Keratinocyte (primary cell): ENCODE results near the gene CLCN7. TPM values are rescaled to one million over a fixed set of nuclear protein-coding genes. Genes with fewer than 3 reads are reported as not detected.

Experiments
- DNase-seq: peaks from one replicate; pipeline ENCODE4 v3.0.0-alpha.2; 2011; ENCODE audit warnings: low read depth, missing footprints, low spot score
- FAIRE-seq: peaks from 2 replicates; lab custom pipeline; 2011; peaks lifted over from hg19 to GRCh38; lab: Jason Lieb, UNC
- H2AFZ ChIP-seq: 2 replicates; pipeline ENCODE4 v1.6.0; 2012; ENCODE audit warnings: low read length, control low read depth, inconsistent platforms; ENCODE audit not compliant: control insufficient read depth
- H3K27ac ChIP-seq: 2 replicates; pipeline ENCODE4 v1.5.1; 2011; ENCODE audit warnings: low read length; ENCODE audit not compliant: control insufficient read depth, insufficient read depth
- H3K27me3 ChIP-seq: 3 replicates; pipeline ENCODE4 v1.6.0; 2011; ENCODE audit warnings: low read length; ENCODE audit not compliant: control insufficient read depth, insufficient read depth; ENCODE audit errors: extremely low read depth
- H3K36me3 ChIP-seq, 2 experiments: 2 replicates in 1 of 2; 3 replicates in 1 of 2; pipeline ENCODE4 v1.5.1; 2011; ENCODE audit warnings: low read length in 2 of 2, mild to moderate bottlenecking in 1 of 2; ENCODE audit not compliant: control insufficient read depth in 2 of 2, insufficient read depth in 2 of 2; ENCODE audit errors: extremely low read depth in 1 of 2
- H3K4me1 ChIP-seq: 3 replicates; pipeline ENCODE4 v1.5.1; 2011; ENCODE audit warnings: low read length; ENCODE audit not compliant: control insufficient read depth, insufficient read depth; ENCODE audit errors: extremely low read depth
- H3K4me2 ChIP-seq: 3 replicates; pipeline ENCODE4 v1.6.0; 2011; ENCODE audit warnings: low read depth, low read length; ENCODE audit not compliant: control insufficient read depth, insufficient read depth; ENCODE audit errors: extremely low read depth
- H3K4me3 ChIP-seq, 3 experiments: fragments of 200-600 bp in 1 of 3; sonication (generic) in 1 of 3; 2 replicates in 2 of 3; 3 replicates in 1 of 3; pipeline ENCODE4 v1.5.1; 2011 to 2016; ENCODE audit warnings: low read length in 3 of 3, mild to moderate bottlenecking in 3 of 3, control low read depth in 2 of 3, inconsistent platforms in 1 of 3, low read depth in 1 of 3, mixed read lengths in 1 of 3, mixed run types in 1 of 3, moderate library complexity in 1 of 3; ENCODE audit not compliant: control insufficient read depth in 2 of 3, insufficient read depth in 2 of 3; ENCODE audit errors: extremely low read depth in 1 of 3
- H3K79me2 ChIP-seq: 2 replicates; pipeline ENCODE4 v1.6.0; 2012; ENCODE audit warnings: low read length; ENCODE audit not compliant: control insufficient read depth, insufficient read depth
- H3K9ac ChIP-seq: 3 replicates; pipeline ENCODE4 v1.6.0; 2011; ENCODE audit warnings: low read length; ENCODE audit not compliant: control insufficient read depth, insufficient read depth; ENCODE audit errors: extremely low read depth
- H3K9me1 ChIP-seq: 3 replicates; pipeline ENCODE4 v1.6.0; 2011; ENCODE audit warnings: low read length; ENCODE audit not compliant: control insufficient read depth, insufficient read depth; ENCODE audit errors: extremely low read depth
- H3K9me3 ChIP-seq: 2 replicates; pipeline ENCODE4 v1.5.1; 2012; ENCODE audit warnings: low read depth, low read length; ENCODE audit not compliant: control insufficient read depth
- H4K20me1 ChIP-seq: 3 replicates; pipeline ENCODE4 v1.6.0; 2011; ENCODE audit warnings: low read length; ENCODE audit not compliant: control insufficient read depth, insufficient read depth; ENCODE audit errors: extremely low read depth
- EZH2 ChIP-seq: IDR thresholded peaks from one replicate; pipeline ENCODE4 v1.6.1; 2012; ENCODE audit warnings: inconsistent platforms, mild to moderate bottlenecking, low read length, moderate library complexity
- dilution Hi-C: fragments of 300-500 bp; cut with MboI; formaldehyde crosslinking; loops from one replicate; pipeline ENCODE4 v1.7.0; 2020; ENCODE audit warnings: low sequenced_read_pairs; ENCODE audit not compliant: extremely low pct_ligation_motif_present
- polyA plus RNA-seq, 5 experiments: library from polyadenylated mRNA; depleted of rRNA in 3 of 5; stranded (reverse) in 3 of 5; stranded (forward) in 1 of 5; unstranded in 1 of 5; fragments of >200 nt; gene quantifications; 1 replicate in 1 of 5; 2 replicates in 3 of 5; 3 replicates in 1 of 5; pipeline versions ENCODE4 v1.2.1 to v1.2.3, GENCODE V29; 2011 to 2012; ENCODE audit warnings: missing spikeins in 2 of 5, low read depth in 1 of 5, low replicate concordance in 1 of 5
- TF ChIP-seq, protein P1 (sequence below), 3 experiments: IDR thresholded peaks in 1 of 3; conservative IDR thresholded peaks in 1 of 3; optimal IDR thresholded peaks in 1 of 3; 2 replicates in 2 of 3; 3 replicates in 1 of 3; pipeline versions ENCODE3 to v1.5.1; 2011; ENCODE audit warnings: low read length in 3 of 3, mild to moderate bottlenecking in 3 of 3, moderate library complexity in 2 of 3, control low read depth in 1 of 3, inconsistent platforms in 1 of 3; ENCODE audit not compliant: insufficient read depth in 2 of 3; ENCODE audit errors: extremely low read depth in 1 of 3

CLCN7 gene
- polyA plus RNA-seq, 1 donor (not counting 4 experiments of a cell fraction or from before 2014, with no cell fraction given) = 13.3 TPM

DNA sequence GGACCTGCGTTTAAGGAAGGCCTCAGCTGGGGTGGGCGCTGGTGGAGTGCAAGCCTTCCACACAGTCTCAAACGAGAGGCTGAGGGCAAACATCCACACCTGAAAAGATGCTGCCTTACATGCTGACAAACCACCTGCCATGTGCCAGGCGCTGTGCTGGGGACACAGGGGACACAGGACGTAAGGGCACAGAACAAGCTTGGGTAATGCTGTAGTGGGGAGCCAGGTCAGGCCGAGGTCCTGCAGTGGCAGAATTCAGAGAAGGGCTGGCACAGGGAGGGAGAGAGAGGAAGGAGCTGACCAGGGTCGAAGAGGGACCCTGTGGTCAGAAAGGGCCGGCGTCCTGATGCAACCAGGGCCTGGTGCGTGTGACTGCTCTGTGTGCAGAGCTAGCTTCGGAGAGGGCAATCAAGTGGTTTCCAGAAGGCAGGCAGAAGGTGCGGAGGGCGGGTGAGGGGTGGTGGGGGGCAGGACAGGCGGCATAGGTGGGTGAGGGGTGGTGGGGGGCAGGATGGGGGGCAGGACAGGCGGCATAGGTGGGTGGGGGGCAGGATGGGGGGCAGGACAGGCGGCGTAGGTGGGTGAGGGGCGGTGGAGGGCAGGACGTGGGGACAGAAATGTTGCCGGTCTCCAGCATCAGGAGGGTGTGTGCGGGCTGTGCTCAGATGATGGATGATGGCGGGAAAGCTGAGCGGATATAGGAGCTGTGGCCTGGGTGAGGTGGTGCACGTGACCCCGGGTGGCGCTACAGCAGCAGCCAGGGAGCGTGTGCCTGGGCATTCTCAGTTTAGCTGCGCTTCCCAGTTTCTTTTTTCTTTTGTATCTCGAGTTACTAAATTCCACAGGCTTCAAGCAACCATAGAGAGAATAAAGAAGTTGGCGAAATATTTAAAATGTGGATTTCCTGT, 37.1 kb upstream of the CLCN7 start:
- Histone ChIP-seq H4K20me1 (no peaks in the 10 kb centered on the region), H3K36me3 (peaks cover 0 to 7% of the 10 kb centered on the region in 2 experiments), H3K4me1 (no peaks in the 10 kb centered on the region), H3K9ac (no peak overlapping the region), H3K27me3 (no peaks in the 10 kb centered on the region), H3K4me2 (no peak overlapping the region), H2AFZ (no peak overlapping the region), H3K9me3 (no peaks in the 10 kb centered on the region), H3K79me2 (no peaks in the 10 kb centered on the region), H3K27ac (no peak overlapping the region), H3K4me3 (no peak overlapping the region), H3K9me1 (no peaks in the 10 kb centered on the region)
- DNase-seq = no peak
- no peak for FAIRE-seq
- dilution Hi-C loops = no loop called here
- no peak for TF ChIP-seq EZH2
- TF ChIP-seq, protein P1, sequence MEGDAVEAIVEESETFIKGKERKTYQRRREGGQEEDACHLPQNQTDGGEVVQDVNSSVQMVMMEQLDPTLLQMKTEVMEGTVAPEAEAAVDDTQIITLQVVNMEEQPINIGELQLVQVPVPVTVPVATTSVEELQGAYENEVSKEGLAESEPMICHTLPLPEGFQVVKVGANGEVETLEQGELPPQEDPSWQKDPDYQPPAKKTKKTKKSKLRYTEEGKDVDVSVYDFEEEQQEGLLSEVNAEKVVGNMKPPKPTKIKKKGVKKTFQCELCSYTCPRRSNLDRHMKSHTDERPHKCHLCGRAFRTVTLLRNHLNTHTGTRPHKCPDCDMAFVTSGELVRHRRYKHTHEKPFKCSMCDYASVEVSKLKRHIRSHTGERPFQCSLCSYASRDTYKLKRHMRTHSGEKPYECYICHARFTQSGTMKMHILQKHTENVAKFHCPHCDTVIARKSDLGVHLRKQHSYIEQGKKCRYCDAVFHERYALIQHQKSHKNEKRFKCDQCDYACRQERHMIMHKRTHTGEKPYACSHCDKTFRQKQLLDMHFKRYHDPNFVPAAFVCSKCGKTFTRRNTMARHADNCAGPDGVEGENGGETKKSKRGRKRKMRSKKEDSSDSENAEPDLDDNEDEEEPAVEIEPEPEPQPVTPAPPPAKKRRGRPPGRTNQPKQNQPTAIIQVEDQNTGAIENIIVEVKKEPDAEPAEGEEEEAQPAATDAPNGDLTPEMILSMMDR (optimal IDR thresholded peaks at IDR 0.05 in 1 of 3, IDR thresholded peaks at IDR 0.05 in 1 of 3, conservative IDR thresholded peaks at IDR 0.05 in 1 of 3; ENCODE audit: extremely low read depth in 1 of 3, insufficient read depth in 2 of 3, low read length in 3 of 3) = peak in 1 of 3 experiments; percentile 22

DNA sequence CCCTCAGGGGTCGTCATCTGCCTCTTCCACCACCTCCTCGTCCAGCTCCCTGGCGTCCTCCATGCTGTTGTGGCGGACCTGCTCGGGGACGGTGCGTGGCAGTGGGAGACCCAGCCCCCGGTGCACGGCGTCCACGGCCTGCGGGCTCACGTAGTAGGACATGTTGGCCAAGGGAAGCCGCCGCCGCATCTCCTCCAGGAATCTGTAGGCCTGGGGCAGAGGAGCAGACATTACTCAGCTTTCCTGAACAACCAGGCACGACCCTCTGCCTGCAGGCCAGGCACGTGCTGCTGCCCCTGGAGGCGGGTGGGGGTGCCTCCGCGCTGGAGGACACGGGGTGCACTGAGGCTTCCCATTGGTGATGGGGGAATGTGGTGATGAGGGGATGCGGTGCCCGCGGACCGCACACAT, 36.1 kb upstream of the CLCN7 start:
- Histone ChIP-seq H3K79me2 (no peaks in the 10 kb centered on the region), H3K9me3 (no peaks in the 10 kb centered on the region), H3K4me1 (no peaks in the 10 kb centered on the region), H2AFZ (no peak overlapping the region), H3K4me2 (no peak overlapping the region), H3K9ac (no peak overlapping the region), H3K9me1 (no peaks in the 10 kb centered on the region), H3K36me3 (peaks cover 0 to 7% of the 10 kb centered on the region in 2 experiments), H4K20me1 (no peaks in the 10 kb centered on the region), H3K4me3 (no peak overlapping the region), H3K27ac (no peak overlapping the region), H3K27me3 (no peaks in the 10 kb centered on the region)
- dilution Hi-C loops = no loop called here
- DNase-seq = no peak
- no peak for FAIRE-seq
- TF ChIP-seq EZH2 = no peak
- TF ChIP-seq, protein P1 (optimal IDR thresholded peaks at IDR 0.05 in 1 of 3, IDR thresholded peaks at IDR 0.05 in 1 of 3, conservative IDR thresholded peaks at IDR 0.05 in 1 of 3; ENCODE audit: extremely low read depth in 1 of 3, insufficient read depth in 2 of 3, low read length in 3 of 3) = no peak
